GM10266 (cell line): Measurements from ENCODE around the gene MARK2.
A peak's percentile ranks its signal among the peaks of the same experiment; 100 is the strongest.

ENCODE experiments used
- DNase-seq: peaks from one replicate; pipeline ENCODE4 v3.0.0; 2012; ENCODE audit errors: extremely low spot score
- TF ChIP-seq, protein P1 (sequence below): IDR thresholded peaks from 2 replicates; pipeline ENCODE4 v1.5.1; 2012; ENCODE audit warnings: mild to moderate bottlenecking, low read depth; ENCODE audit not compliant: control insufficient read depth, insufficient read depth; ENCODE audit errors: missing control alignments

Gene MARK2

GRCh38 chr11:63838678-63839507, at the start of gene MARK2:
Gene MARK2 (plus strand): TSS chr11:63839110. CDS start chr11:63839507, 397 bp downstream.
- peak; percentile 98 for DNase-seq
- TF ChIP-seq, protein P1, sequence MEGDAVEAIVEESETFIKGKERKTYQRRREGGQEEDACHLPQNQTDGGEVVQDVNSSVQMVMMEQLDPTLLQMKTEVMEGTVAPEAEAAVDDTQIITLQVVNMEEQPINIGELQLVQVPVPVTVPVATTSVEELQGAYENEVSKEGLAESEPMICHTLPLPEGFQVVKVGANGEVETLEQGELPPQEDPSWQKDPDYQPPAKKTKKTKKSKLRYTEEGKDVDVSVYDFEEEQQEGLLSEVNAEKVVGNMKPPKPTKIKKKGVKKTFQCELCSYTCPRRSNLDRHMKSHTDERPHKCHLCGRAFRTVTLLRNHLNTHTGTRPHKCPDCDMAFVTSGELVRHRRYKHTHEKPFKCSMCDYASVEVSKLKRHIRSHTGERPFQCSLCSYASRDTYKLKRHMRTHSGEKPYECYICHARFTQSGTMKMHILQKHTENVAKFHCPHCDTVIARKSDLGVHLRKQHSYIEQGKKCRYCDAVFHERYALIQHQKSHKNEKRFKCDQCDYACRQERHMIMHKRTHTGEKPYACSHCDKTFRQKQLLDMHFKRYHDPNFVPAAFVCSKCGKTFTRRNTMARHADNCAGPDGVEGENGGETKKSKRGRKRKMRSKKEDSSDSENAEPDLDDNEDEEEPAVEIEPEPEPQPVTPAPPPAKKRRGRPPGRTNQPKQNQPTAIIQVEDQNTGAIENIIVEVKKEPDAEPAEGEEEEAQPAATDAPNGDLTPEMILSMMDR, result no peak

DNA sequence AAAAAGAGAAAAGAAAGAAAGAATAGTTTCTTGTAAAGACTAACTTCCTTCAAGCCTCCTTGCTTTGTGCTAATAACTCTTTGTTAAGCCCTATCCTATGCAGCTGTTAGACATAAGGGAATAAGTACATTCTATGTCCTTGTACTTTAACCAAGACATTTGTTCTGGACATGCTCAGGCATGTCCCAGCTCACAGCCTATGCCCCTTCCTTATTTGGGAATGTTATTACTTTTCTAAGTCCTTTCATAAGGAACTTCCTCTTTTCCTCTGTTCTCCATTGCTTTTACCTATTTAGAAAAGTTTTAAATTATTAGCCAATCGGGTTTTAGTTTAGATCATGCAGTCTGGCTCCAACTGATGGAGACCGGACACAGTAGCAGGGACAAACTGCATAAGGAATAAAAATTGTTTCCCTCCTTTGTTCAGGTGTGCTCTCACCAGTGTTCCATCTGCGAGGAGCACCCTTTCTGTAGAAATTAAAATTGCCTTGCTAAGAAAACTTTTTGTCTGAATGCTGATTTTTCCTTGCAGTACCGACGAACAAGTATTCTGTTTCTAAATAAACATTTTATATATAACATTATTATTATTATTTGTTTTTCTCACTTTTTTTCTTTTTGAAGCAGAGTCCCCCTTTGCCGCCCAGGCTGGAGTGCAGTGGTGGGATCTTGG, 47.3 kb upstream of the MARK2 start:
- no peak for DNase-seq
- TF ChIP-seq, protein P1, result no peak

DNA sequence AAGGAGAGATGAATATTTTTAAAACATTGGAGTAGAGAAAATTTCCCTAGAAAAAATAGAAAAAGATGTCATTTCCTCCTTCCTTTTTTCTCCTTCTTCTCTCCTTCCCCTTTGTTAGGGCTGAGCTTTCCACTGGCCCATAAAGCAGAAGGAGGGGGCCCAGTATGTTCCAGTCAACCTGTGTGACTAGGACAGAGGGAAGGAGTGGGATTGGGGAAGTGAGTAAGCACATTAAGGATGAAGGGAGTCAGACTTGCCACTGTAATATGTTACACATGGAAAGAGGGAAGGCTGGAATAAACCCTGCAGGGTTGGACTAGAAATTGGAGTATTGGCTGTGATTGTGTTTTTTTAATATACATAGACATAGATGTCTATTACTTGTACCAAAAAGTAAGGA, 45.7 kb upstream of the MARK2 start:
- DNase-seq, result no peak
- TF ChIP-seq, protein P1, result no peak

DNA sequence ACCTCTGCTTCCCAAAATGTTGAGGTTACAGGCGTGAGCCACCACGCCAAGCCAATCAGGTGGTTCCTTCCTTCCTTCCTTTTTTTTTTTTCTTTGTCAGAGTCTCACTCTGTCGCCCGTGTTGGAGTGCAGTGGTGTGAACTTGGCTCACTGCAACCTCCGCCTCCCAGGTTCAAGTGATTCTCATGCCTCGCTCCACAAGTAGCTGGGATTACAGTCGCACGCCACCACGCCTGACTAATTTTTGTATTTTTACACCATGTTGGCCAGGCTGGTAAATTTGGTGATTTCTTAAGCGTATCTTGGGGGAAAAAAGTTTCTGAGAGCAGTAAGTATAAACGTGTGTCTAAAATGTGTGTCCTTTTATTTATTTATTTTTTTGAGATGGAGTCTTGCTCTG, 43.8 kb upstream of the MARK2 start:
- DNase-seq, result no peak
- TF ChIP-seq, protein P1, result no peak

DNA sequence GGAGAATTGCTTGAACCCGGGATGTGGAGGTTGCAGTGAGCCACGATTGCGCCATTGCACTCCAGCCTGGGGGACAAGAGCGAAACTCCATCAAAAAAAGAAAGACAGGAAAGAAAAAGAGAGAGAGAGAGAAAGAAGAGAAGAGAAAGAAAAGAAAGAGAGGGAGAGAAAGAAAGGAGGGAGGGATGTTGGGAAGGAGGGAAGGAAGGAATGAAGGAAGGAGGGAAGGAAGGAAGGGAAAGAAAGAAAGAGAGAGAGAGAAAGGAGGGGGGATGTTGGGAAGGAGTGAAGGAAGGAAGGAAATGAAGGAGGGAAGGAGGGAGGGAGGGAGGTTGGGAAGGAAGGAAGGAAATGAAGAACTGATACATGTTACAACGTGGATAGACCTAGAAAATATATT, 38.0 kb upstream of the MARK2 start:
- no peak for DNase-seq
- TF ChIP-seq, protein P1, result no peak

GRCh38 chr11:63802637-63803414, 36.1 kb upstream of the MARK2 start:
- TF ChIP-seq, protein P1, result no peak
- no peak for DNase-seq
